ENCODE results near the gene CCDC102B. TPM values are rescaled to one million over a fixed set of nuclear protein-coding genes. Genes with fewer than 3 reads are reported as not detected.
A peak's percentile ranks its signal among the peaks of the same experiment; 100 is the strongest.

CCDC102B gene
- total and polyA plus RNA-seq, 2 of the 8 experiments (the other 6 are each of a cell fraction or from before 2014, with no cell fraction given): 0.80 to 1.1 TPM

- H3K18ac ChIP-seq (ENCODE audit: extremely low read depth, low read length): no peak overlapping the region
- H3K9ac ChIP-seq (replicated peaks in 1 of 4; ENCODE audit: extremely low read depth in 1 of 4, low read depth in 3 of 4, low read length in 3 of 4): no peak overlapping the region
- H3K14ac ChIP-seq (ENCODE audit: insufficient read length): no peak overlapping the region
- no peak overlapping the region for H4K8ac ChIP-seq (ENCODE audit: extremely low read depth, insufficient read depth, low read length)
- 90% methylated on average over 2 of the region's 2 CpGs; no CpG with 5 or more reads in 1 of the 2 experiments for WGBS, 2 experiments (ENCODE audit: extremely low coverage in 1 of 2, insufficient coverage in 1 of 2, insufficient read length in 1 of 2, insufficient replicate concordance in 2 of 2, low coverage in 1 of 2, low lambda C conversion rate in 2 of 2, missing lambda C conversion rate in 1 of 2)
- FAIRE-seq (no peak), DNase-seq (ENCODE audit: low read depth in 1 of 2, low spot score in 2 of 2) (no peak)
- H2BK5ac ChIP-seq (ENCODE audit: low read depth, low read length): no peak overlapping the region
- POLR2A ChIA-PET (ENCODE audit: partially characterized antibody): no interaction called here
- no peak overlapping the region for H2AK5ac ChIP-seq (ENCODE audit: low read depth, low read length)
- CTCF ChIA-PET (ENCODE audit: partially characterized antibody): interaction anchor here (2.0 kb wide), 1 partner anchor 20 kb away, joined by 5 read pairs; no protein-coding TSS in a partner anchor
- H3K9me3 ChIP-seq (ENCODE audit: insufficient read depth in 2 of 2, low read depth in 1 of 2, low read length in 1 of 2): no peaks in the 10 kb centered on the region
- H2BK15ac ChIP-seq (ENCODE audit: low read length): no peak overlapping the region
- no peak overlapping the region for H2BK12ac ChIP-seq (ENCODE audit: low read depth, low read length)
- H3K27ac ChIP-seq (ENCODE audit: low read depth, low read length): no peak overlapping the region
- no peak overlapping the region for H4K91ac ChIP-seq (replicated peaks; ENCODE audit: insufficient read length, low read length)
- H3K56ac ChIP-seq (replicated peaks; ENCODE audit: insufficient read length, low read depth, low read length): no peak overlapping the region
- peaks cover 0 to 2% (median 0%) of the 10 kb centered on the region in 4 experiments; a peak in 1 of 7 replicates for H3K4me1 ChIP-seq (replicated peaks in 1 of 4; ENCODE audit: control insufficient read depth in 3 of 4, insufficient read depth in 4 of 4, low read length in 3 of 4)
- no peak overlapping the region for H3K23ac ChIP-seq (ENCODE audit: insufficient read length)
- no peaks in the 10 kb centered on the region for H3K23me2 ChIP-seq (ENCODE audit: low read depth, low read length)
- no peaks in the 10 kb centered on the region for H3K79me2 ChIP-seq (ENCODE audit: control insufficient read depth in 1 of 2, insufficient read depth in 2 of 2, low read length in 2 of 2)
- H4K20me1 ChIP-seq (replicated peaks in 1 of 2; ENCODE audit: control insufficient read depth in 1 of 2, insufficient read depth in 2 of 2, low read length in 2 of 2): no peaks in the 10 kb centered on the region
- no peaks in the 10 kb centered on the region for H3K79me1 ChIP-seq (ENCODE audit: low read depth, low read length)
- H3K27me3 ChIP-seq (replicated peaks in 1 of 4; ENCODE audit: control insufficient read depth in 3 of 4, extremely low read depth in 1 of 4, insufficient read depth in 3 of 4, low read length in 3 of 4): no peaks in the 10 kb centered on the region
- H2AFZ ChIP-seq (ENCODE audit: low read length): peak overlapping the region; percentile 59; the same call in 1 of the 2 replicates
- H3K4me2 ChIP-seq (ENCODE audit: insufficient read depth in 1 of 2, low read depth in 2 of 2, low read length in 2 of 2): no peak overlapping the region
- no peak overlapping the region for H2BK120ac ChIP-seq (replicated peaks; ENCODE audit: low read depth, low read length)
- H3K36me3 ChIP-seq (ENCODE audit: control insufficient read depth in 2 of 4, insufficient read depth in 4 of 4, low read length in 3 of 4): no peaks in the 10 kb centered on the region
- 0 out of 2 replicates have a peak overlapping the region, but pooled peaks have one; percentile 74 for H2BK20ac ChIP-seq (ENCODE audit: low read length)
- no peak overlapping the region for H3K4ac ChIP-seq (replicated peaks; ENCODE audit: insufficient read length, low read depth, low read length)
- no peak overlapping the region for H3K4me3 ChIP-seq (ENCODE audit: extremely low read depth in 1 of 4, insufficient read depth in 2 of 4, low read depth in 3 of 4, low read length in 4 of 4)
- H4K5ac ChIP-seq (ENCODE audit: insufficient read length, low read depth, low read length): no peak overlapping the region
- no peak for TF ChIP-seq GTF2F1 (IDR thresholded peaks at IDR 0.05; ENCODE audit: borderline replicate concordance, low read depth, low read length)
- TF ChIP-seq SP2 (IDR thresholded peaks at IDR 0.05; ENCODE audit: low read length): no peak
- no peak for TF ChIP-seq POLR2A (IDR thresholded peaks at IDR 0.05; ENCODE audit: control extremely low read depth in 1 of 2, low read depth in 2 of 2, low read length in 2 of 2)
- no peak for TF ChIP-seq TEAD4 (IDR thresholded peaks at IDR 0.05; ENCODE audit: low read depth, low read length)
- no peak for TF ChIP-seq CBX8 (IDR thresholded peaks at IDR 0.05; ENCODE audit: borderline replicate concordance, low read depth, low read length)
- no peak for TF ChIP-seq ATF3 (IDR thresholded peaks at IDR 0.05; ENCODE audit: insufficient read depth, low read depth, low read length)
- TF ChIP-seq SAP30 (IDR thresholded peaks at IDR 0.05; ENCODE audit: insufficient read depth, insufficient replicate concordance, low read length): no peak
- no peak for TF ChIP-seq POLR2AphosphoS5 (IDR thresholded peaks at IDR 0.05; ENCODE audit: low read depth, low read length)
- no peak for TF ChIP-seq RFX5 (IDR thresholded peaks at IDR 0.05; ENCODE audit: borderline replicate concordance, low read depth, low read length)
- no peak for TF ChIP-seq EGR1 (IDR thresholded peaks at IDR 0.05; ENCODE audit: borderline replicate concordance, low read depth, low read length)
- TF ChIP-seq CREB1 (IDR thresholded peaks at IDR 0.05): no peak
- TF ChIP-seq JUN (IDR thresholded peaks at IDR 0.05; ENCODE audit: low read depth, low read length): no peak
- TF ChIP-seq YY1 (IDR thresholded peaks at IDR 0.05; ENCODE audit: low read depth, low read length): no peak
- no peak for TF ChIP-seq RAD21 (IDR thresholded peaks at IDR 0.05 in 1 of 2, conservative IDR thresholded peaks at IDR 0.05 in 1 of 2; ENCODE audit: low read depth in 2 of 2, low read length in 2 of 2)
- no peak for TF ChIP-seq KDM1A (IDR thresholded peaks at IDR 0.05; ENCODE audit: borderline replicate concordance, low read length)
Observed at GRCh38 chr18:68842951-68843350, 45.1 kb downstream of the CCDC102B start.
